Measurements from ENCODE around the gene CXXC5. TPM values are rescaled to one million over a fixed set of nuclear protein-coding genes. Genes with fewer than 3 reads are reported as not detected.

Gene CXXC5
- total and polyA plus RNA-seq, 2 of the 4 experiments (the other 2 are of a cell fraction), result 24.9 to 35.7 TPM

- H3K9ac ChIP-seq (ENCODE audit: low read depth, low read length), result no peak overlapping the region
- no peak overlapping the region; the same call in 1 of the 2 replicates for H2BK120ac ChIP-seq (ENCODE audit: low read depth, low read length)
- H3K27ac ChIP-seq (ENCODE audit: insufficient read depth, low read length), result no peak overlapping the region
- H3K4me3 ChIP-seq (ENCODE audit: insufficient read depth, low read depth, low read length), result no peak overlapping the region
- H2BK15ac ChIP-seq (ENCODE audit: low read depth, low read length), result no peak overlapping the region
- POLR2A ChIA-PET (ENCODE audit: unreplicated experiment), result no interaction called here
- DNase-seq (no peak), ATAC-seq (ENCODE audit: low read depth) (no peak)
- no TSS peak for BruUV-seq (replicated peaks)
- no peak for TF ChIP-seq RAD21 (IDR thresholded peaks at IDR 0.05; ENCODE audit: low read length)
- H3K27me3 ChIP-seq (ENCODE audit: control insufficient read depth, insufficient read depth, low read length), result no peaks in the 10 kb centered on the region; the same call in 1 of the 2 replicates
- H3K4me1 ChIP-seq (ENCODE audit: control insufficient read depth, insufficient read depth, low read length), result peaks cover 21% of the 10 kb centered on the region
- no peak overlapping the region for H3K56ac ChIP-seq (ENCODE audit: extremely low read depth, insufficient read depth, low read length)
- H3K23ac ChIP-seq (ENCODE audit: low read depth, low read length), result no peak overlapping the region
- no peak overlapping the region for H4K8ac ChIP-seq (ENCODE audit: low read depth in 2 of 2, low read length in 2 of 2)
- peaks cover 21% of the 10 kb centered on the region for H3K9me1 ChIP-seq (ENCODE audit: insufficient read depth, low read length)
- WGBS, 2 experiments (ENCODE audit: extremely low coverage in 2 of 2, insufficient read length in 1 of 2), result no CpG with 5 or more reads among the region's 3 CpGs
- no peaks in the 10 kb centered on the region for H3K9me3 ChIP-seq (ENCODE audit: control insufficient read depth, insufficient read depth, low read length)
- H3K79me1 ChIP-seq (ENCODE audit: low read depth in 1 of 2, low read length in 2 of 2), result no peaks in the 10 kb centered on the region; a peak in 1 of 4 replicates
- no peaks in the 10 kb centered on the region for H4K20me1 ChIP-seq (ENCODE audit: insufficient read depth, low read length)
- dilution Hi-C loops (cut with HindIII; ENCODE audit: low sequenced_read_pairs, unreplicated experiment) (no loop called here), in situ Hi-C loops (cut with MboI; ENCODE audit: low sequenced_read_pairs) (no loop called here), intact Hi-C loops (cut with micrococcal nuclease) (no loop called here)
- H3K36me3 ChIP-seq (ENCODE audit: control insufficient read depth, insufficient read depth, low read length), result no peaks in the 10 kb centered on the region
- no peak overlapping the region for H2BK5ac ChIP-seq (ENCODE audit: low read depth, low read length, poor library complexity, severe bottlenecking)
- H3K18ac ChIP-seq (ENCODE audit: low read depth, low read length), result no peak overlapping the region
- H2BK20ac ChIP-seq (ENCODE audit: low read depth, low read length), result no peak overlapping the region
- peak overlapping the region; percentile 21; the same call in 1 of the 2 replicates for H2AK5ac ChIP-seq (ENCODE audit: low read depth, low read length)
- H4K91ac ChIP-seq (ENCODE audit: insufficient read depth, low read depth, low read length), result no peak overlapping the region
- no peak overlapping the region for H4K5ac ChIP-seq (ENCODE audit: low read depth, low read length)
- H3K4ac ChIP-seq (ENCODE audit: low read depth, low read length), result 0 out of 2 replicates have a peak overlapping the region, but pooled peaks have one; percentile 15
- CTCF ChIA-PET, result interaction anchor here (0.8 to 1.2 kb wide), 4 partner anchors 45 to 67 kb away, joined by 3 to 4 read pairs (median 3); no protein-coding TSS in a partner anchor
- H3K4me2 ChIP-seq (ENCODE audit: low read depth, low read length), result no peak overlapping the region
- H2AK9ac ChIP-seq (replicated peaks; ENCODE audit: low read depth, low read length, poor library complexity), result no peak overlapping the region
- no peak overlapping the region for H2AFZ ChIP-seq (replicated peaks; ENCODE audit: low read length, poor library complexity)
- H3K14ac ChIP-seq (replicated peaks; ENCODE audit: low read depth, low read length), result no peak overlapping the region
Measured at GRCh38 chr5:139700711-139701055, 52.5 kb downstream of the CXXC5 start.

Measured in IMR-90 (cell line).